ENCODE results near the gene PSG7. TPM values are rescaled to one million over a fixed set of nuclear protein-coding genes. Genes with fewer than 3 reads are reported as not detected.
"Not testable (repeated sequence)": the region's sequence is repeated elsewhere in the genome, so short reads cannot be mapped to it uniquely, and the experiment has no call there.

PSG7 gene
- total RNA-seq, 1 donor = not detected

DNA sequence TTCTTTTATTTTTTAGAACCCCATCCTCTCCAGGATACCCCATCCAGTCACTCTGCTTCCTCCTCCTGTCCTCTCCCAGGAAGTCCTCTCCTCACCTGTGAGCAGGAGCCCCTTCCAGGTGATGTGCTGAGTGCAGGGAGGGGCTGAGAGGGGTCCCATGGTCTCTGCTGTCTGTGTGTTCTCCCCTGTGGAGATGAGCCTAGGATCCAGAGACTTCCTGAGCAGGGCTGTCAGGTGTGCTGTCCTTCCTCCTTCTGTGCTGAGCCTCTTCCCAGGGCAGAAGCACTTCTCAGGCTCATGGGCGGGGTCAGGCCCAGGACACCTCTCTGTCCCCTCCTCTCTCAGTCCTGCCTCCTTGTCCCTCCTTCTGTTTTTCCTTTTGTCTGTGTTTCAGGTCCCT is 19.4 kb downstream of the PSG7 start, which contains the start of gene PSG6:
TSS of gene PSG6 (minus strand) at position 261 of the 400 bp plus-strand sequence. CDS start at position 159, 102 bp downstream.
- not testable (repeated sequence) for DNase-seq (ENCODE audit: low read depth in 2 of 3, low spot score in 2 of 3)

DNA sequence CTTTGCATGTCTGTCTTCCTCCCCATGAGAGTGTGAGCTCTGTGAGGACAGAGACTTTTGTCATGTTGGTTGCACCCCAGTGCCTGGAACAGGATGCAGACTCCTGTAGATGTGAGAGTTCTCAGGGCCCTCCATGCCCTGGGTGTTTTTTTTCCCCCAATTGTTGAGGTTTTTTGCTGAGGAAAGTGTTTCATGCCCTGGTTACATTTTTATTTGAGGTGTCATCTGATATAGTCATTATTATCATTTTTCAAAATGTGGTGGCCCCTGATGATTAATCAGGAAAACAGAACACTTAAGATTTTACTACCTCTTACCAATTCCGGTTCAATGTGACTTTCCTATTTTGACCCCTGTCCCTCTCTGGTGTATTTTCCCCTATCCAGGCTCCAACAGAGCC is 20.1 kb downstream of the PSG7 start:
- not testable (repeated sequence) for DNase-seq (ENCODE audit: low read depth in 2 of 3, low spot score in 2 of 3)

DNA sequence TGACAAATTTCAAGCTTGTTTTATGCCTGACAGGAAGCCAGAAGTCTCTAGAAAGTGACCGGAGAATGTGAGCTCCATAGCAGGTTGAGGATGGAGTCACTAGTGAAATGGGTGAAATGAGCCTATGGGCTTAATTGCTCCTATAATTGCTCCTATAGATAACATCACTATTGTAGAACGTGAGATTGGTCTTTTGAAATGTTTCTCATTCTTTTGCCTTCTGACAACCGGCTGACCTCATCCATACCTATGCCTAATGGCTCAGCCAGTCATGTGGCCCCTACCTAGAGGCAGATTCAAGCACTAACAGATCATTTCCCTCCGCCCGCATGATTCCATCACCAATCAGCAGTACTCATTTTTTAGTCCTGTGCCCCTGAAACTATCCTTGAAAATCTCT is 23.5 kb downstream of the PSG7 start:
- not testable (repeated sequence) for DNase-seq (ENCODE audit: low read depth in 2 of 3, low spot score in 2 of 3)

DNA sequence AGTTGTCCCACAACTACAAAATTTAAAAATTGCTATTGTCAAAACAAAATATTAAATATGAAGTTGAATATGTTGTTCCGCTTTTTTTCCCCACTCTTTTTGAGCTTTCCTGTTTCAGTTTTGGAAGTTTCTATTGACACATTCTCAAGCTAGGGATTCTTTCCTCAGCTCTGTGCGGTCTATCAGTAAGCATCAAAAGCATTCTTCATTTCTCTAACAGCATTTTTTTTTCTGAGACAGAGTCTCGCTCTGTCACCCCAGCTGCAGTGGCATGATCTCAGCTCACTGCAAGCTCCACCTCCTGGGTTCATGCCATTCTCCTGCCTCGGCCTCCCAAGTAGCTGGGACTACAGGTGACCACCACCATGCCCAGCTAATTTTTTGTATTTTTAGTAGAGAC is 24.1 kb downstream of the PSG7 start:
- DNase-seq (ENCODE audit: low read depth in 2 of 3, low spot score in 2 of 3) = not testable (repeated sequence)

DNA sequence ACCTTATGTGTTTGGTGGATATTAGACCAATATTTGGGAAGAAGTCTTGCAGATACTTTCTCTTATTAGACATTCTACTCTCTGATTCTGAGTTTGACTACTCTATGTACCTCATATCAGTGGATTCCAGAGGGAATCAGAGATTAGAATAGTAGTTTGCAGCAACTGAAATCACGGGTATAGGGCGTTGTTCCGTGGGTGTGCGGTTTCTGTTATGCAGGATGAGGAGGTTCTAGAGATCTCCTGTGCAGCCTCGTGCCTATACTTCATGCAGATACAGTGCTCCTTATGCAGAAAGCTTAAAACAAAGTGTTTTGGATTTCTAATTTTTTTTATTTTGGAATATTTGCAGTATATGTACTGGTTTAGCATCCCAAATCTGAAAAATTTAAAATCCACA is 25.3 kb downstream of the PSG7 start:
- not testable (repeated sequence) for DNase-seq (ENCODE audit: low read depth in 2 of 3, low spot score in 2 of 3)

DNA sequence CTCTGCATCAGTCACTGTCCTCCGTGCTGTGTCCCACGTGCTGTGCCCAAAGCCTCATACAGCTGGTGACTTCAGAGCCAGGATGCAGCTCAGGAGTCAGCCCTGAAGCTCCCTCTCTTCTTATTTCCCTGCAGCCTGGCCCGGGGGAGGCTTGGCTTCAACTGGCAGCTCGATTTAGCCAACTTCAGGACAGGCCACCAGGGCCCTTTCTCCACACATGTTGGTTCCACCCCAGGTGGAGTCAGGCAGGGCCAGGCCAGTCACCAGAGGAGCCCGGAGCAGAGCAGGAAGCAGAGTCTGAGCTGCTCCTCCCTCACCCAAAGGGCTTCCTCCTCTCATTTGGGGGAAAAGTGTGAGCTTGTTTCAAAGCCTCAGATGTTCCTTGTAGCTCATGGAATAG is 30.8 kb downstream of the PSG7 start:
- DNase-seq (ENCODE audit: low read depth in 2 of 3, low spot score in 2 of 3) = not testable (repeated sequence)

DNA sequence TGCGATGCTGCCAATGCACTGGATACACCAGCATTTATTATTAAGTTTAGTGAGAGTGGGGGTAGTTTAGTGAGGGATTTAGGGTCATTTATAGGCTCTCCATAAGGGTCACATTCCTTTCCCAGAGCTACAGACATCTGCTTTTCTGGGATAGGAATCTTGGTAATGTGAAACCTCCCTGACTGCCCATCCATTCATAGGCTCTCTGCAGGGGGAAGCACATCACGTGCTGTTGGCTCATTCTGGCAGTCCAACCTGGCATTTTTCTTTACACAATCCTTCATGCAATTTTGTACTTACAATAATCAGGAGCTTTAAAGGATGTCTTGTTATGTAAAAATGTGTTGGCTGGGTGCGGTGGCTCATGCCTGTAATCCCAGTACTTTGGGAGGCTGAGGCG is 36.4 kb downstream of the PSG7 start:
- not testable (repeated sequence) for DNase-seq (ENCODE audit: low read depth in 2 of 3, low spot score in 2 of 3)

DNA sequence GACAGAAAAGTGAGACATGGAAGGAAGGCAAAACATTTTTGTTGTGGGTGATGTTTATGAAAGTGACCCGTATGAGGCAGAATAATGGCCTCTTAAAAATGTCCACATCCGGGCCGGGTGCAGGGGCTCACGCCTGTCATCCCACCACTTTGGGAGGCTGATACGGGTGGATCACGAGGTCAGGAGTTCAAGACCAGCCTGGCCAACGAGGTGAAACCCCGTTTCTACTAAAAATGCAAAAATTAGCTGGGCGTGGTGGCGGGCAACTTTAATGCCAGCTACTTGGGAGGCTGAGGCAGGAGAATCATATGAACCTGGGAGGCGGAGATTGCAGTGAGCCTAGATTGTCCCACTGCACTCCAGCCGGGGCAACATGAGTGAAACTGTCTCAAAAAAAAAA is 37.3 kb downstream of the PSG7 start:
- not testable (repeated sequence) for DNase-seq (ENCODE audit: low read depth in 2 of 3, low spot score in 2 of 3)

DNA sequence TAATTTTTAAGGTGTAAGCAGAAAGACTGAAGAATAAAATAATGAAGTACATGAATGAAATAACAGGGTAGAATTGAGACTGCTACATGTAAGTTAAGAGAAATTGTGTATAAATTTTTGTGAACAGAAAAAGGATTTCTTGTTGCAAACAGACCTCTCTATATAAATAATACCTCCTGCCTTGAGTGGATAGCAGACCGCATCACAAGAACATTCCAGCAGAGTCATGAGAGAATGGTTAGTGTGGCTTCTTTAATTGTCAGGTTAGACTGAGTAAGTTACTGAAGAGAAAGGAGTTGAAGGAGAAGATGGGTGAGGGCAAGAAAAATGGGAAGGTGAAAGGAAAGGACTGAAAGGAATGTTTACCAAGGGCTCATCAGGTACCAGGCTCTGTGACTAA is 37.9 kb downstream of the PSG7 start:
- DNase-seq (ENCODE audit: low read depth in 2 of 3, low spot score in 2 of 3) = not testable (repeated sequence)

DNA sequence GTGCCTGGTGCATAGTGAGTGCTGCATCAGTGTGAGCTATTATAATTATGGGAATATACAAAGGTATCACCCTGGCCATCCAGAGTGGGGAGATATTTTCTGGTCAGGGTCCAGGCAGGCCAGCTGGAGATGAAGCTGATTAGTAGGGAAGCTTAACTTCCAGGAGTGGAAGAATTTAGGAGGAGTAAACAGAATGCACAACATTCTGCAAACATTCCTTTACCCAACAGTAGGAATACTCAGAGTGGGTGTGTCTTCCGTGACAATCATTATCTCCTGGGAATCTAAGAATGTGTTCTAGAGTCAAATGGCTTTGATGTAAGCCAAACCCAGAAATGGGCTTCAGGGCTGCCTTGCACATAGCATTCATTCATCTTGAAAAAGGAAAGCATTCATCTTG is 38.4 kb downstream of the PSG7 start:
- not testable (repeated sequence) for DNase-seq (ENCODE audit: low read depth in 2 of 3, low spot score in 2 of 3)

DNA sequence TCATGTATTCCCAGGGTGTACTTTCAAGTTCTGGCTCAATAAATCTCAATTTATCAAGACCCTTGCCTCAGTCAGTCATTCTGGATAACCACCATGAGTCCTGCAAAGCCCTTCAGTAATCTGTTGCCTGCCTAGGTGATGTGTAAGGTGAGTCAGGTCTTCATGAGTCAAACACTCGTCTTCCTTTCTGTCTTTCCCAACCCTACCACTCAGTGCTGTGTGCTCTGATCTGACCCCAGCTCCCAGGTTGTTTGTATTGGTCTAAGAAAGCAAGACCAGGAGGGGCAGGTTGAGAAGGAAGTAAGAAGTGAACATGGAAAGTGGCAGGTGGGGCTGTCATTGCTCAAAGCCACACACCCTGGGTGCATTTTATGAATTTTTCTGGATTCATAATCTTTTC is 39.3 kb downstream of the PSG7 start:
- not testable (repeated sequence) for DNase-seq (ENCODE audit: low read depth in 2 of 3, low spot score in 2 of 3)

DNA sequence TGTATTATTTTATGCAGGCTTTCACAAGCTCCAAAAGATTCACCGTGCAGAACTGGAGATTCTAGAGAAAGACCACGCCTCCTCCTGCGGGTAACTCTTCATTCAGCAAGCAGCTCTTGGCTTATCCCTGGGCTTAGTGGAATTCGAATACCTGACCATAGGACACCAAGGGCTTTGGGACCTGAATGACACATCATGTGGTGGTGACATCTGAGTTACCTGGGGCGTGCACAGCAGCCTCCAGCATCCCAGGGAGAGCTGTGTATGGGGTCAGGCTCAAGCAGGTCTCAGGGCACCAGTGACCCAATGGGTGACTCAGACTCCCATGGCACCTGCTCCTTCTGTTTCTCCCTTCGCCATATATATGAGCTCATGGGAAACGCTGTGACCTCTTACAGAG is 46.6 kb downstream of the PSG7 start:
- not testable (repeated sequence) for DNase-seq (ENCODE audit: low read depth in 2 of 3, low spot score in 2 of 3)

DNA sequence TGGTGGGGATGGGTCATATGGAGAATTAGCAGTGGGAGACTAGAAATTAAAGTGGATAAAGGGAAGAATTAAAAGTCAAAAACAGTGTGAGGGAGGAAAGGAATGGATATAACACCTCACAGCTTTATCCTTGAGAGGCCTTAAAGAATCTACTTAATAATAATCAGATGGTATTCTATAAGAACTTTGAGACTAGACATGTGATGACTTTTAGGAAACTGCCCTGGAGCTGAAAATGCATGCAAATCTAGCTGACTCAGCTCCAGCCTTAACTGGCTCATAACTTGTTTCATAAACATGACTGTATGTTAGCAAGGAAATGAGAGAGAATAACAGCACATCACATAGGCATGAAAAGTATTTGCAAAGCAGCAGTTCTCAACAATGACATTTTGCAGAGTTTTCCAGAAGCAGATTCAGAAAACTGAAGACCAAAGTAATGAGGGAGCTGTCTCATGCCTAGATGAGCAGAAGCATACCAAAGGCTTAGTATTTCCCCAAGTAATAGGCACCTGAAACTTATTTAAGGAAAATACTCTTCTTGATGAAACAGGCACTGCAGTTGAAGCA is 49.0 kb downstream of the PSG7 start:
- DNase-seq (ENCODE audit: low read depth in 2 of 3, low spot score in 2 of 3) = not testable (repeated sequence)

DNA sequence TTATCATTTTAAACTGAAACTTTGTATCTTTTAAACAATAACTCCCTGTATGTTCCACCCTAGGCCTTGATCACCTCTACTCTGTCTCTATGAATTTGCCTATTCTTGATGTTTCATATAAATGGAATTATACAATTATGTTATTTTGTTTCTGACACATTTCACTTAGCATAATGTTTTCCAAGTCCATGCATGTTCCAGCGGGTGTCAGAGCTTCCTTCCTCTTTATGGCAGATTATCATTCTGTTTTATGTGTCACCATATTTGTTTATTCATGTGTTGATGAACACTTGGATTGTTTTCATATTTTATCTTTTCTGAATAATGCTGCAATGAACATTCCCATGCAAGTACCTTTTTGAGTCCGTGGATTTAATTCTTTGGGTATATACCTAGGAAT is 54.3 kb downstream of the PSG7 start:
- DNase-seq (ENCODE audit: low read depth in 2 of 3, low spot score in 2 of 3) = not testable (repeated sequence)

DNA sequence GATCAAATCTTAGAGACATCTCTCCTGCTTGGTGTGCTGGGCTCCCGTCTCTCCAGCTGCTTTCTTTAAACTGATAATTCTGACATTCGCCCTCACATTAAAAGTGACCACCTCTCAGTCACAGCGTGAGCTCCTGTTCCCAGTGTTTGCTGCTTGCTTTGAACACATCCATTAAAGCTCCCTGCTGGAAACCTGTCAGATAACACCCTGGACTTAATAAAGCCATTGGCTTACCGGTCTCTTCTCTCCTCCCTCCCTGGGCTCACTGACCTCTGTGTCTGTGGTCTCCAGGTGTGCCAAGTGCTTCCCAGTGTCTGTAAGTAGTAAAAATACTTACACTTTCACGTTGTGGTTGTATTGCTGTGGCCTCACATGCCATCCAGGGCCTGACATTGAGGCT is 55.0 kb downstream of the PSG7 start:
- not testable (repeated sequence) for DNase-seq (ENCODE audit: low read depth in 2 of 3, low spot score in 2 of 3)

DNA sequence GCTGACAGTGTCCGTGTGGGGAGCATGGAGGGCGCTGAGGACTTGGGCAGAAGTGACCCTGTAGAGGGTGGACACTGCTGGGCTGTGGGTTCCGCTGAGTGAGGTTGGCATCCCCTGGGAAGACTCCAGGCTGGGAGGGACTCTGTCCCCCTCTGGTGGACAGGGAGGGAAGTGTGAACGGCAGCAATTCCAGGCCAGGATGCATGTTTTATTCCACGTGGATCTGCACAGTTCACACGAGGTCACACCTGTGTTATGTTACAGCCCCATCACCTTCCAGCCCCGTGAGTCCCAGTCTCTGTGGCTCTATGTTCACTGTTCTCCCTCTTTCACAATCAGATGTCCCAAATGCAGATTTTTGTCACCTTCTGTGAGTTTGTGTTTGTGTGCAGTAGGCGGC is 55.7 kb downstream of the PSG7 start:
- not testable (repeated sequence) for DNase-seq (ENCODE audit: low read depth in 2 of 3, low spot score in 2 of 3)

DNA sequence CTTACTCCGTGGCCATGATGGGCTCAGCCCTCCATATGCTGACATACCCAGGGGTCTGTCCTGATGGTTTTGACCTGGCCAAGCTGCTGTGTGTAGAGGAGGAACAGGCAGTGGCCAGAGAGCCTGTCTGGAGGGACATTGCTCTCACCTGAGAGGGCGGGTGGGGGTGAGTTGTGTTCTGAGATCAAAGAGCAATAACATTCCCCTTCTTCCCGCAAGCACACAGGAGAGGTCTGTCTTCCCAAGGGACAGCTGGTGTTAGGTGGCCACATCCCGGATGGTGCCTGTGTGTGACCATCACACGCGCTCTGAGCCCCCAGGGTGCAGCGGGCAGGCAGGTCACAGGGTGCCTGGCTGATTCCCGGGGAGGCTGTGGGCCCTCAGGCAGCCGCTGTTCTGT is 56.4 kb downstream of the PSG7 start:
- not testable (repeated sequence) for DNase-seq (ENCODE audit: low read depth in 2 of 3, low spot score in 2 of 3)

DNA sequence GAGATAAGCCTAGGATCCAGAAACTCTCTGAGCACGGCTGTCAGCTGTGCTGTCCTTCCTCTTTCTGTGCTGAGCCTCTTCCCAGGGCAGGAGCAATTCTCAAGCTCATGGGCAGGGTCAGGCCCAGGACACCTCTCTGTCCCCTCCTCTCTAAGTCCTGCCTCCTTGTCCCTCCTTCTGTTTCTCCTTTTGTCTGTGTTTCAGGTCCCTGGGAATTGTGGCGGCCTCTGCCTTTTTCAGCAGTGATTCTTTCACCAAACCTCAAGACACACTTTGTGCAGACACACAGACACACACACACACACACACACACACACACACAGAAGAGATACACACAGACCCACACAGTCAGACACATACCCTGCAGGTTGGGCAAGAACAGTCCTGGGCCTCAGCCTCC is 57.4 kb downstream of the PSG7 start, which contains the start of gene PSG1:
TSS of gene PSG1 (minus strand) at position 101 of the 400 bp plus-strand sequence. CDS start 132 bp downstream, outside the sequence.
- no peak for DNase-seq (ENCODE audit: low read depth in 2 of 3, low spot score in 2 of 3)

DNA sequence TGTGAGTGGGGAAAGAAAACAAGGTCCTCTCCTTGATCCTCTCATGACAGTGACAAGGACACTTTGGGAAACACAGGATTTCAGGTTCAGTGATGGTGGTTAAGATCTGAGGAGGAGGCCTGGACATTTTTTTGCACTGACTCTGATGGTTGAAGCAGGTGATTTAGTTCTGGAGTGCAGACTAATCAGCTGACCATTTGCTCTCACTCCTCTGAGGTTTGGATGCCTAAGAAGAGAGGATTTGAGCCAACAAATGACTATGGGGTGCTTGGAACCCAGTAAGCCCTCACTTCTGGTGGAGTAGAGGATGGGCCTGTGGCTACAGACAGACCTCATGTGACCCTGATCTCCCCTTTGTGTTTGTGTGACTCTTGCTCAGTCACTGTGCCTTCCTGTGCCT is 60.4 kb downstream of the PSG7 start:
- not testable (repeated sequence) for DNase-seq (ENCODE audit: low read depth in 2 of 3, low spot score in 2 of 3)

DNA sequence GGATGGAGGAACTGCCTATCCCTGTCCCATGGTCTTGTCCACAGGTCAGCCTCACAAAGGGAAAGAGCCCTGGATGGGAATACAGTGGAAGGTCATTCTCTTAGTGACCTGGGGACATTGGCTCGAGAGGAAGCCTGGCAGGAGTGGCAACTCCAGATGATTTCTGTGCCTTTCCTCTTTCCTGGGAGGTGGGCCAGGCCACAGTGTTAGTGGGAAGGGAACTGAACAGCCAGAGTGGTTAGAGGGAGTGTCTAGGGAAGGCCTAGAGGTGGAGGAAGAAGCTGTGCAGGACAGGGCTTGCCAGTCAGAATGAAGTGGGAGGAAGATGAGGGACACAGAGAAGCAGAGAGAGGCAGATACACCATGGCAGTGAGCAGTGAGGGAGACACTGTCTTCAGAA is 61.1 kb downstream of the PSG7 start:
- DNase-seq (ENCODE audit: low read depth in 2 of 3, low spot score in 2 of 3) = not testable (repeated sequence)

DNA sequence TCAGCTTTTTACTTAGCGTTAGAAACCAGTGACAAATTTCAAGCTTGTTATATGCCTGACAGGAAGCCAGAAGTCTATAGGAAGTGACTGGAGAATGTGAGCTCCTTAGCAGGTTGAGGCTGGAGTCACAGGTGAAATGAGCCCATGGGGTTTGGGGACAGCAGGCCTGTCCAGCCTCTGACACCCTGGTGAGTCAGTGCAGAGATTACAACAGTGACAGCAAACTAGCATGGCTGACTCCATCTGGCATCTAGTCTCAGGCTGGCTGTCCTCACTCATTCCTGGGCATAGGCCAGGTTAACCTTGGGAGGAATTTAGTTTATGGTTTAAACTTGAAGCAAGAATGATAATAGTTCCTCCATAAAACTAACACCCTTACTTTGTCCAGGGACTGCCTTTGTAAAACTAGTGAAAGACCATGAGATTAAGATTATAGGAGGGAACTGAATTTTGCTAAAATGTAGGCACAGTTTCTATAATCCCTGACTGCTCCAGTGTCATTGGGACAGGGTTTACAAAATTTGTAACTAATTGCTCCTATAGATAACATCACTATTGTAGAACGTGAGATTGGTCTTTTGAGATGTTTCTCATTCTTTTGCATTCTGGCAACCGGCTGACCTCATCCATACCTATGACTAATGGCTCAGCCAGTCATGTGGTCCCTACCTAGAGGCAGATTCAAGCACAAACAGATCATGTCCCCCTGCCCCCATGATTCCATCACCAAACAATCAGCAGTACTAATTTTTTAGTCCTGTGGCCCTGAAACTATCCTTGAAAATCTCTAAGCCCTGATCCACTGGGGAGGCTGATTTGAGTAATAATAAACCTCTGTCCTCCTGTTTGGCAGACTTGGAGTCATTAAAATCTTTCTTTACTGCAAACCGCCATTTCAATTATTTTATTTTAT is 61.9 kb downstream of the PSG7 start:
- not testable (repeated sequence) for DNase-seq (ENCODE audit: low read depth in 2 of 3, low spot score in 2 of 3)

DNA sequence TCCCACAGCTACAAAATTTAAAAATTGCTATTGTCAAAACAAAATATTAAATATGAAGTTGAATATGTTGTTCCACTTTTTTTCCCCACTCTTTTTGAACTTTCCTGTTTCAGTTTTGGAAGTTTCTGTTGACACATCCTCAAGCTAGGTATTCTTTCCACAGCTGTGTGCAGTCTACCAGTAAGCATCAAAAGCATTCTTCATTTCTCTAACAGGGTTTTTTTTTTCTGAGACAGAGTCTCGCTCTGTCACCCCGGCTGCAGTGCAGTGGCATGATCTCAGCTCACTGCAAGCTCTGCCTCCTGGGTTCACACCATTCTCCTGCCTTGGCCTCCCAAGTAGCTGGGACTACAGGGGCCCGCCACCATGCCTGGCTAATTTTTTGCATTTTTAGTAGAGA is 62.9 kb downstream of the PSG7 start:
- DNase-seq (ENCODE audit: low read depth in 2 of 3, low spot score in 2 of 3) = not testable (repeated sequence)
